HG03521 (cell line): Measurements from ENCODE around the gene GOLGA3.
A peak's percentile ranks its signal among the peaks of the same experiment; 100 is the strongest.
"Not testable (repeated sequence)": the region's sequence is repeated elsewhere in the genome, so short reads cannot be mapped to it uniquely, and the experiment has no call there.

Experiments used
- ATAC-seq: cut with Tn5 transposase; IDR thresholded peaks from one replicate; pipeline ENCODE4 v1.9.1; 2021; ENCODE audit warnings: mild to moderate bottlenecking, moderate library complexity; ENCODE audit not compliant: unreplicated experiment

Gene GOLGA3

DNA sequence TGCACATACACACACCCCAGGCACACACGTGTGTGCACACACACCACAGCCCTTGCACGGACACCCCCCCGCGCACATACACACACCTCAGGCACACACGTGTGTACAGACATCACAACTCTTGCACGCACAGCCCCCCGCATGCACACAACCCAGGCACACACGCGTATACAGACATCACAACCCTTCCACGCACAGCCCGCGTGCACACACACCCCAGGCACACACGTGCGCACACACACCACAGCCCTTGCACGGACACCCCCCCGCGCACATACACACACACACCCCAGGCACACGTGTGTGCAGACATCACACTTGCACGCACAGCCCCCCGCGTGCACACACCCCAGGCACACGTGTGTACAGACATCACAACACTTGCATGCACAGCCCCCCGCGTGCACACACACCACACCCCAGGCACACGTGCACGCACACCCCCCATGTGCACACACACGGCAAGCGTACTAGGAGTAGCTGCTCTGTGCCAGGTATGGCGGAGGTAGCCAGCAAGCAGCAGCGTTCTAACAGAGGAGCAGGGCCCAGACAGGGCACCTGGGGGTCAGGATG lies 48.8 kb downstream of the GOLGA3 start:
- ATAC-seq: no peak

DNA sequence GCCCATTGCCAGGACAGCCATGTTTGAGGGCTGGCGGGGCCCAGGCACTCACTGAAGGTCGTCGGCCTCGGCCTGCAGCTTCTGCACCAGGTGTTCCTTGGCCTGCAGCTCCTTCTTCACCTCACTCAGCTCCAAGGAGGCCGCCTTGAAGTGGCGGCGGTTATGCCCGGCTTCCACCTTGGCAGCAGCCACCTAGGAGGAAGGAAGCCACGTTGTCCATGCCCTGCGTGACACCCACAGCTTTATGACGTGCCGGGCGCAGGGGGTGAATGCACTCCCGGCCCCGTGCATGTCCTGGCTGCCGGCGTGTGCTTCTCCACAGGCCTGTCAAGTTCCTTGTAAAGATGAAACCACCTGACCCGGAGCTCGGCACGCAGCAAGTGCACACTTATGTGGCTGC lies 51.1 kb downstream of the GOLGA3 start:
- no peak for ATAC-seq

DNA sequence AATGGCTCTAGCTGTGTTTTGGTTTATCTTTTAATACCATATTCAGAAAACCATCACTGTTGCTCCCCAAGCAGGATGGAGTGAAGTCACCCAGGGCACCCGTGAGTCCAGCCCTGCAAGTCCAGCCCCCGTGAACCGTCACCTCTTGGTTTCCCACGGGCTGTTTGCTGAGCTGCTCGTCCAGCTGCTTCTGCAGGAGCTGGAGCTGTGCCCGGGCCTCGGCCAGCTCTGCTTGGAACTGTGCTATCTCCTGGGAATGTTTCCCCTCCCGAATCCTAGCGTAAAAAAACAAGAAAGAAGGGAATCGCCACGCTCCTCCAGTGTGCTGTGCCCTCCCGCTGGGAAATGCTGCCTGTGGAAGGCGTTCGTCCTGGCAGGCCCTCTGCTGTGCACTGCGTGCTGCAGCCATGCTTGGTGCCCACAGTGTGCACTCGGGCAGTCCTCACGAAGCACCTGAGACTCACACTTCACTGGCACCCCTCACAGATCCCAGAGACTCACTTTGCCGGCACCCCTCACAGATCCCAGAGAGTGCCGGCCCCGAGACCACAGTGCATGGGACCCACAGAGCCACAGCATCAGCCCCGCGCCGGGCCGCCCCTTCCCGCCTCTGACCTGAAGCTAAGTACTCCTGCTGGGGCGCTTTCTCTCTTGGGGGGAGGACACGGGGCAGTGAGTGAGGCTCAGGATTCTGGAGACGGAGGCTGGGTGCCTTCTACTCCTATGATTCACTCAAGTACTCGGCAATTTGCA lies 51.7 kb downstream of the GOLGA3 start:
- no peak for ATAC-seq

DNA sequence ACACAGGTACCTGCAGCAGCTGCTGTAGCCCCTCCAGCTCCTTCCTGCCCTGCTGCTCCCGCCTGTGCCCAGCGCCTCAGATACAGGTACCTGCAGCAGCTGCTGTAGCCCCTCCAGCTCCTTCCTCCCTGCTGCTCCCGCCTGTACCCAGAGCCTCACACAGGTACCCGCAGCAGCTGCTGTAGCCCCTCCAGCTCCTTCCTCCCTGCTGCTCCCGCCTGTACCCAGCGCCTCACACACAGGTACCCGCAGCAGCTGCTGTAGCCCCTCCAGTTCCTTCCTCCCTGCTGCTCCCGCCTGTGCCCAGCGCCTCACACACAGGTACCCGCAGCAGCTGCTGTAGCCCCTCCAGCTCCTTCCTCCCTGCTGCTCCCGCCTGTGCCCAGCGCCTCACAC lies 52.4 kb downstream of the GOLGA3 start:
- not testable (repeated sequence) for ATAC-seq

DNA sequence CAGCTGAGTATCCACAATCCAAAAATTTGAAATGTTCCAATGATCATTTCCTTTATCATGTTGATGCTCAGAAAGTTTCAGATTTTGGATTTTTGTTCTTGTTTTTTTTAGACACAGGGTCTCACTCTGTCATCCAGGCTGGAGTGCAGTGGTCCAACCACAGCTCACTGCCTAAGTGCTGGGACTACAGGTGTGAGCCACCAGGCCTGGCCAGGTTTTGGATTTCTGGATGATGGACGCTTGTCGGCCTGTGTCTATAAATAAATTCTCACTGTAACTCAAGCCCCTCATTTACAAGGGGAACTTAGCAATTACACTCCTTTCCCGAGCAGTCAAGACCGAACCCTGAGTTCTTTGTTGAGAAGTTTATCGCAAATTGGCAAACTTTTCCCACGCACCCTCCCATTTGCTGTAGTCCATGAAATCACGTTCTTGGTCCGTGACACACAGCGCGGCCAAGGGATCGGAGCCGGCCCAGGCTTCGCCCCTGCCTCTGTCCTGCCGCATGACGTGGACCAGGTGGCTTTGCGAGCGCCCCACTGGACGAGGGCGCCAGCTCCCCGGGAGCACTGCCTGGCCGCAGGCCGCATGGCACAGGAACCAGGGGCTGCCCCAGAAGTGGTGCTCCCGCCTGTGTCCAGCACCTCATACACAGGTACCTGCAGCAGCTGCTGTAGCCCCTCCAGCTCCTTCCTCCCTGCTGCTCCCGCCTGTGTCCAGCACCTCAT lies 53.0 kb downstream of the GOLGA3 start:
- ATAC-seq: no peak

DNA sequence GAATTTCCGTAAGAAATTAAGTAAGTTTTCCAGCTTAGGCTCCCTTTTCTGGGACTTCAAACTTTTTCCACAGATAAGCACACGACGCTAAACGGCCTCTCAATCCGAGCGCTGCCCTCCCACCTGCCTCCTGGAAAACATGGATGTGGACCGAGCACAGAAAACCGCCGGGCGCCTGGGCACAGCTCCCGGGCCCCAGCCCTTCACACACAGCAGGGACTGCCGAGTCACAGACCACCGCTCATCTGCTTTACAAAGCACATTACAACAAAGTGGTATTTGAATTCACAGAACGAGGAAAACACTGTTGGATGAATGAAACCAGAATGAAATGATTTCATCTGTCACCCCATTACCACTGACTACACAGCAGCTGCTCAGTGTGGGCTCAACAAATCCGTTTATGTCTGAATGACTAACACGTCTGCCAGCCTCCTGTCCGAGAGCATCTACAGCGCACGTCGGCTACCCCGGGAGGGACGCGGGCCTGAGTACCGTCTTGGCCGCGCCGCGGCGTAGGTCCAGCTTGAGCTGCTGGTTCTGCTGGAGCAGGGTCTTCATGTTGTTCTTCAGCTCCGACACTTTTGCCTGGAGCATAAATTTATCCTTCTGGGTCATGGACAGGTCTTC lies 53.9 kb downstream of the GOLGA3 start:
- no peak for ATAC-seq

DNA sequence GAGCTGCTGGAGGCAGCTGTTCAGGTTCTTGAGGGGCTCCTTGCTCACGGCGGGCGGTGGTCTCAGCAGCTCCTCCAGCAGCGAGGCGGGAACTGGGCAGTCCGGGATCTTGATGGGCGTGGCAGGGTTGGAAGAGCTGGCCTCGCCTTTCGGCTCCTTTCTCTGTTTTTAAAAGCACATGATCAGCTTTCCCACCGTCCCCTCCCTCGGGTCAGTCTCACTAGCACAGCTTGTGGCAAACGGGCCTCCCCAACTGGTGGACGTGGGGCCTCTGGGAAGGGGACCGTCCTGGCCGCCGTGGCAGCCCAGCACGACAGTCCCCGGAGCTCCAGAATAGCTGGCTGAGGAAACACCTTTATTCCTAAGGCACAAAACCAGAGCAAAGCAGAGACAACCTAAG lies 54.5 kb downstream of the GOLGA3 start:
- ATAC-seq: no peak

DNA sequence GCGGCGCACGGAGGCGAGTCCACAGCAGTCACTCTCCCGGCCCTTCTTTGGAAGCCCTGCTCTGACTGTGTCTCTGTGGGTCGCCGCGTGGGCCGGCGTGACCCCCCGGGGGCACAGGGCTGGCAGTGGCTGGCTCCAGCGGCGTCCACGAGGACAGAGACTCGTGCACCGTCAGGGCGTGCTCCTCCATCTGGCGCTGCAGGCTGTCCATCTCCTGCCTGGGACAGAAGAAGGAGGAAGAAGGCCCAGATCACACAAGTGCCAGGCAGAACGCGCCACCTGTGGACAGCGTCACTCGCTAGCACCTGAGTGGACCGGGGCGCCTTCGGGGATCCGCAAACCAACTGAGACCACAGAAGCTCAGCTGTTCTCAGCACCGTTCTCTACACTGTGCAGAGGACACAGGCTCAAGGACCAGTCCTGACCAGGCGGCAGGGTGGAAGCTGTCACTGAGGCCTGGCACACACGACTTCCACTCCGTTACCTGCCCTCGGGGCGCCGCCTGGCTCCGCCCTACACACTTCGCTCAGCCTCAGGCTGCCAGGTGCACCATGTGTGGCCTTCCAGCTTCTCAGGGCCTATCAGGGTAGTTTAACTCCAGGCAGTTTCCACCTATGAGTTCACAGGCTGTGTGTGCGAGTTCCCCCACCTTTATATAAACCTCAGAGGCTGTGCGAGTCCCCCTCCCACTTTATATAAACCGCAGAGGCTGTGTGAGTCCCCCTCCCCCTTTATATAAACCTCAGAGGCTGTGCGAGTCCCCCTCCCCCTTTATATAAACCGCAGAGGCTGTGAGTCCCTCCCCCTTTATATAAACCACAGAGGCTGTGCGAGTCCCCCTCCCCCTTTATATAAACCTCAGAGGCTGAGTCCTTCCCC lies 55.4 kb downstream of the GOLGA3 start:
- ATAC-seq: no peak

DNA sequence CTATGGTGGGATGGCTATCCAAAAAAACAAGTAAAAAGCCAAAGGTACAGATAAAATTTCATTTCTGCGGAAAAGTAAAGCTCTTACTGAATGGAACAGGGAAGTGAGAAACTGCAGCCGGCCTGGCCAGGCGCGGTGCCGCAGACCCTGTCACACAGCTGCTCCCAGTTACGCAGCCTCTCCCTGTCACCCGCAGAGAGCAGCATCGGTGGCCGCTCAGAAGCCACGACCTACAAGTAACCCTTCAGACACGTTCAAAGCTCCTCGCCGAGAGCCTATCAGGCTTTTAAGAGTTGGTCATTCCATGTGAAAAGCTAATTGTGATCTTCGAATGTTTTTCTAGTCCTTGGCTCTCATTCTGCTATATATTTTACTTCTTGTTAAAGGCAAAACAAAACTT lies 56.1 kb downstream of the GOLGA3 start:
- peak; percentile 52 for ATAC-seq

DNA sequence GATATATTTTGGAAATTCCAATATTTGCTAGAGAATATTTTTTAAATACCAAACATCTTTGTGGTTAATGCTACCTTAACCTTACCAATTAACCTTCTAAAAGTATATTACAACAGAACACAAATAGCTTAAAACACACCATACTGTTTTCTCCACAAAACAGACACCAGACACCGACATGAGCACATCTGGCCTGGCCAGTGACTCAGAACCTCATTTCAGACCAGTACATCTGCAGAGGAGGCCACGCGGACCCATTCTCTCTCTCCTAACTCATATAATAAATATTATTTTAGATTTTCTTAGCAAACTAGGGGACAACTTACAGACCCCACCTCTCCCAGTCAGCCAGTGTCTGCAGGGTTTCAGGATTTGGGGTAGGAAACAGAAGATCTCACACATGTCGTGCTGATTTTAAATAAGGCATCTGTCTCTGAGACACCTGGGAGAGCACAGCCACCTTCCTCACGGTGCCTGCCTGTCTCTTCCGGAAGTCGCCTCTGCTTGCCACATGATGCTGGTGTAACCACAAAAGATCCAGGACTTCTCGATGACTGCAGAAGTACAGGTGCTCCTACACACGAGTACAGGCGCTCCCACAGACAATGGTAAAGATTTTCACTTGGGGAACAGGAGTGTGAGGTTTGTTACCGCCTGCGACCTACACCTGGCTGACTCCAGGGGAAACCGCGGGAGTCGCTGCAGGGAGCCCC lies 57.4 kb downstream of the GOLGA3 start:
- peak; percentile 37 for ATAC-seq

DNA sequence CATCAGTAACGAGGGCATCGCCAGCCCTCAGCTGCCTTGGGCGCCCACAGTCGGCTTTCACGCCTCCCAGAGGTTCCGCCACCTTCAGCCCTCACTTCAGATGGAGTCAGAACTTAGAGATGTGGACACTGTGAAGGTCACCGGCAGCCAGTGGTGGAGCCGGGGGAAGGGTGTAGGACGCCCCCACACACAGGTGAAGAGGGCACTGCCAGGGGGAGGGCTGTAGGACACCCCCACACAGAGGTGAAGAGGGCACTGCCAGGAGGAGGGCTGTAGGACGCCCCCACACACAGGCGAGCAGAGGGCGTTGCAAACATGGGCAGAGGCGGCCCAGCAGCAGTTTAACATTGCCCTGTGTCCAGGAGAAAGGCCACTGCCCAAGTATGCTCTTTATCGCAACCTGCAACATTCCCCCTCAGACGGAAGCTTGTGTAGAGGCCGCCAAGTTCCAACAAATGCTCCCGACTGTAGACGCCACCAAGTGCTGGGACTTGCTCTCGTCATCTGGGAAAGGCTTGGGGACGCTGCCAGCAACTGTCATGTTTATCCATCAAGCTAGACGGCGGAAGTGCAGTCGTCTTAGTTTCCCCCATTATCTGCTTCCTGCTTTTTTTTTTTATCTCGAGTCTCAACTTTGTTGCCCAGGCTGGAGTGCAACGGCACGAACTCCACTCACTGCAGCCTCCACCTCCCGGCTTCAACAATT lies 62.1 kb downstream of the GOLGA3 start:
- ATAC-seq: no peak

DNA sequence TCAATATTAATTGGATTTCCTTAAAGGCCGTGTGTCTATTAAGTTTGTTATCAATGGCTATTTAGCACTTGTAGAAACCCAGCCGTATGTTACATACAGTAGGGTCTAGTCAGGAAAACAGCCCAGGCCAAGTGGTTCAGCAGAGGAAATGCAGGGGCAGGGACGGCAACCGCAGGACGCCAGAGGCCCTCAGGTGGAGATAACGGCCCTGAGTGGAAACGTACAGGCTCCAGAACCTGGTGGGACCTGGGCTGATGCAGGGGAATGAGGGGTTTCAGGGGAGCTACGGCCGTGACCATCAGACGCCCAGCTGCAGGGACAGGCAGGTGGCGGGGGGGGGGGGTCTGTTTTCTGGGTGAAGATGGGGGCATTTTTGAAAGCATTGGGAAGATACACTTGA lies 63.3 kb downstream of the GOLGA3 start:
- ATAC-seq: no peak

DNA sequence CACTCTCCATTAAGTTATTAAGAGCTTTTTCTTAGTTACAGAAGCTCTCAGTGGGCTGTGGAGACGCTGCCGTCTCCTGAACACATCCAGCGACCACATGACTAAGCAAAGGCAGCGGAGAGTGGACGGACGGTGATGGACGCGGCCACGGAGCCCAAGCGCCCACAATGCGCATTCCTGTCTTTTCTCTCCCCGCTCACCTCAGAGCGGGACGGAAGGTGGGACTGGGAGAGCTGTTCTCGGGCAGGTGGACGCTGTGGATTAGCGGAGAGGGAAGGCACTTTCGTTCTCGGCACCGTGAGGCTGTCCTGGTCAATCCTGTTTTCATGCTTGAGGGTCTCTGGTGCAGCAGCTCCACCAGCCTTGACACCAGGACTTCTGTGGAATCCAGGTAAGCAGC lies 64.4 kb downstream of the GOLGA3 start:
- ATAC-seq: no peak

DNA sequence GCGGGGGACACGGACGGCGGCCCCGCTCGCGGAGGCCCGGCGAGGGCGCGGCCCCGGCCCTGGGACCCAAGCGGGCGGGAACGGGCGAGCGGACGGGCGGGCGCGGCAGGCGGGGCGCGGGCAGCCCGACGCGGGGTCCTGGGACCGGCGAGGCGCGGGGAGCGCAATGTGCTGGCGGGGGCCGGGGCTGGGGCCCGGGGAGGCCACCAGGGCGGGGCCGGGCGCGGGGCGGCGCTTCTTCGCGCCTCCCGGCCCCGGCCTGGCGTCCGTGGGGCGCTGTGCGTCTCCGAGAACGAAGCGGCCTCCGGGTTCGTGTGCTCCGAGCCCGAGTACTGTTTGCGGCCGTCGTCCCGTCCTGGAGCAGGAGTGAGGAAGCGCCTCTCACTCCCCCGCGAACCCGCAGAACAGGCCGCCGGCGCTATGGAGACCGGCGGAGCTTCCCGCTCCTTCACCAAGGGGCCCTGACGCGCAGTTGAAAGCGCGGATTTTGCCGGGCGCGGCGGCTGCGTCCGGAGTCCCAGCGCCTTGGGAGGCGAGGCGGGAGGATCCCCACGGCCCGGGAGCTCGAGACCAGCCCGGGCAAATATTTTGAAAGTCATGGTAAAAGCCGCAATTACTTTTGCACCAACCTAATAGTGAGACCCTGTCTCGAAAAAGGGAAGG lies 66.6 kb downstream of the GOLGA3 start:
- peak; percentile 76 for ATAC-seq

DNA sequence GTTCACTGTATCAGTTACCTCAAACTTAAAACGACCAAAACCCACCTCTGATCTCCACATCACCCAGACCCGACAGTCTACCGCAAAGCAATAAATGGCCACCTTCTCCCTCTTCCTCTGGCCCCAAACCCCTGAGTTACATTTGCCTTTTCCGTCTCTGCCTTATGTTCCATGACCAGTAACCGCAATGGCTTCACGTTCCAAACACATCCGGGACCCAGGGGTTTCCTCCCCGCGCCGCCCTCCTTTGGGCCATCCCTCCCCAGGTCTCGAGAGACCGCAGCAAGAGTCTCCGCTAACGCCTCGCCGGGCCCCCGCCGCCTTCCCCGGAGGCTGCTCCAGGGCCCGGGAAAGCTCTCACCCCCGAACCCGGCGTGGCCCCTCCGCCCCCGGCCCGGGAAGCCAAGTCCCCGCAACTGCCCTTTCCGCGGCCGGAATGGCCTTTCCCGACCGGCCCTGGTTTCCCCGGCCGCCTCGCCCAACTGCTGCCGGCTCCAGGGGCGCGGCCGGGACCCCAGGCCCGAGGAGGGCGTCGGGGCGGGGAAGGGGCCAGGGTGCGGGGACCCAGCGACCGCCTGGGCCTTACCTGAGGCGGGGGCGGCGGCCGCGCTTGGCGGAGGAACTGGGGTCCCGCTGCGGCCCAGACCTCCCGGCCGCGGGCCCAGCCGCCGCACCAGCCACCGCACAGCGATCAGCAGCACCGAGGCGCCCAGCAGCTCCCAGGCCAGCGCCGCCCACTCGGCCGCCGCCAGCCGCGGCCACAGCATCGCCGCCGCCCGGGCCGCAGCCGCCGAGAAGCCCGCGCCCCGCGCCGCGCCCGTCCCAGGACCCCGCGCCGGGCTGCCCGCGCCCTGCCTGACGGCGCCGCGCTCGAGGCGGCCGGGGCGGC lies 67.4 kb downstream of the GOLGA3 start, which contains the start of gene ANKLE2:
Gene ANKLE2, minus strand, starts transcription at position 801 of the 889 bp plus-strand sequence. Its CDS starts 34 bp downstream, at position 767.
- peak; percentile 29 for ATAC-seq

DNA sequence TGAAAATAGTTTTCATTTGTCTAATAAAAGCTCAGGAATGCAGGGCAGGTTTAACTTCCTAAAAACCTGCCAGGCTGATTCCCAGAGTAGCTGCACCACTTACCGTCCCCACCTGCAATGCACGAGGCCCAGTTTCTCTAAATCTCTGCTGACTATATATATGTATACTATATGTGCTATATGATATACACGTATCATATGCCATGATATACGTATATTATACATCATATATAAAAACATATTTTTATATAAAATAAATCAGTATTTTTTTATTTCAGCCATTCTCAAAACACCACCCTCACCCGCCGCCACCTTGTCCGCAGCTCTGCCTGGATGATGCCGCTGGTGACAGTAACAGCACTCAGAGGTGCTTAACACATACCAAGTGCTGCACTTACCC lies 69.3 kb downstream of the GOLGA3 start:
- no peak for ATAC-seq

DNA sequence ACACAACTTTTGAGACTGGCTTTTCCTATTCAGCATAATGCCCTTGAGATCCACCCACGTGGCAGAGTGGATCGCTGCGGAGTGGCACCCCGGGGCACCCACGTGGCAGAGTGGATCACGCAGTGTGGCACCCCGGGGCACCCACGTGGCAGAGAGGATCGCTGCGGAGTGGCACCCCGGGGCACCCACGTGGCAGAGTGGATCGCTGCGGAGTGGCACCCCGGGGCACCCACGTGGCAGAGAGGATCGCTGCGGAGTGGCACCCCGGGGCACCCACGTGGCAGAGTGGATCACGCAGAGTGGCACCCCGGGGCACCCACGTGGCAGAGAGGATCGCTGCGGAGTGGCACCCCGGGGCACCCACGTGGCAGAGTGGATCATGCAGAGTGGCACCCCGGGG lies 69.8 kb downstream of the GOLGA3 start:
- ATAC-seq: not testable (repeated sequence)
